ENCODE measurements around the gene MC2R. TPM values are rescaled to one million over a fixed set of nuclear protein-coding genes. Genes with fewer than 3 reads are reported as not detected.

MC2R gene
- total and polyA plus RNA-seq, 2 of the 4 experiments (the other 2 are of a cell fraction), result not detected

GRCh38 chr18:13910501-13910900 is 4.8 kb downstream of the MC2R start:
- Histone ChIP-seq H2AK9ac (replicated peaks; ENCODE audit: low read depth, low read length, poor library complexity) (no peak overlapping the region), H3K9ac (ENCODE audit: low read depth, low read length) (no peak overlapping the region), H3K23ac (ENCODE audit: low read depth, low read length) (no peak overlapping the region), H3K18ac (ENCODE audit: low read depth, low read length) (no peak overlapping the region), H3K27me3 (ENCODE audit: control insufficient read depth, insufficient read depth, low read length) (no peaks in the 10 kb centered on the region), H2BK20ac (ENCODE audit: low read depth, low read length) (no peak overlapping the region), H3K4me2 (ENCODE audit: low read depth, low read length) (no peak overlapping the region), H2BK15ac (ENCODE audit: low read depth, low read length) (no peak overlapping the region), H3K9me1 (ENCODE audit: insufficient read depth, low read length) (no peaks in the 10 kb centered on the region), H3K36me3 (ENCODE audit: control insufficient read depth, insufficient read depth, low read length) (no peaks in the 10 kb centered on the region), H4K5ac (ENCODE audit: low read depth, low read length) (no peak overlapping the region), H3K4me1 (ENCODE audit: control insufficient read depth, insufficient read depth, low read length) (no peaks in the 10 kb centered on the region), H2AFZ (replicated peaks; ENCODE audit: low read length, poor library complexity) (no peak overlapping the region), H4K20me1 (ENCODE audit: insufficient read depth, low read length) (no peaks in the 10 kb centered on the region), H2BK5ac (ENCODE audit: low read depth, low read length, poor library complexity, severe bottlenecking) (no peak overlapping the region), H3K14ac (replicated peaks; ENCODE audit: low read depth, low read length) (no peak overlapping the region), H2AK5ac (ENCODE audit: low read depth, low read length) (no peak overlapping the region), H3K4me3 (ENCODE audit: insufficient read depth, low read depth, low read length) (no peak overlapping the region), H3K79me1 (ENCODE audit: low read depth in 1 of 2, low read length in 2 of 2) (no peaks in the 10 kb centered on the region), H2BK120ac (ENCODE audit: low read depth, low read length) (no peak overlapping the region), H4K8ac (ENCODE audit: low read depth in 2 of 2, low read length in 2 of 2) (no peak overlapping the region), H3K9me3 (ENCODE audit: control insufficient read depth, insufficient read depth, low read length) (peaks cover 19% of the 10 kb centered on the region), H3K4ac (ENCODE audit: low read depth, low read length) (no peak overlapping the region), H3K27ac (ENCODE audit: insufficient read depth, low read length) (no peak overlapping the region), H4K91ac (ENCODE audit: insufficient read depth, low read depth, low read length) (no peak overlapping the region), H3K56ac (ENCODE audit: extremely low read depth, insufficient read depth, low read length) (no peak overlapping the region)
- BruUV-seq (replicated peaks), result no TSS peak
- in situ Hi-C loops (cut with MboI; ENCODE audit: low sequenced_read_pairs), result no loop called here
- intact Hi-C loops (cut with micrococcal nuclease), result no loop called here
- ChIA-PET CTCF (no interaction called here), POLR2A (ENCODE audit: unreplicated experiment) (no interaction called here)
- TF ChIP-seq NFE2L2 (IDR thresholded peaks at IDR 0.05; ENCODE audit: low read depth, low read length) (no peak), BHLHE40 (IDR thresholded peaks at IDR 0.05; ENCODE audit: low read depth, low read length) (no peak), MAZ (IDR thresholded peaks at IDR 0.05; ENCODE audit: borderline replicate concordance, low read depth, low read length) (no peak), POLR2A (IDR thresholded peaks at IDR 0.05; ENCODE audit: low read depth, low read length) (no peak), SMC3 (IDR thresholded peaks at IDR 0.05; ENCODE audit: low read depth, low read length) (no peak), RFX5 (IDR thresholded peaks at IDR 0.05; ENCODE audit: low read depth, low read length) (no peak), RCOR1 (IDR thresholded peaks at IDR 0.05; ENCODE audit: insufficient replicate concordance, low read length) (no peak), RAD21 (IDR thresholded peaks at IDR 0.05; ENCODE audit: low read length) (no peak), MXI1 (IDR thresholded peaks at IDR 0.05; ENCODE audit: borderline replicate concordance, low read depth, low read length) (no peak), MAFK (IDR thresholded peaks at IDR 0.05; ENCODE audit: low read depth, low read length) (no peak)
- TF ChIP-seq, protein P1, sequence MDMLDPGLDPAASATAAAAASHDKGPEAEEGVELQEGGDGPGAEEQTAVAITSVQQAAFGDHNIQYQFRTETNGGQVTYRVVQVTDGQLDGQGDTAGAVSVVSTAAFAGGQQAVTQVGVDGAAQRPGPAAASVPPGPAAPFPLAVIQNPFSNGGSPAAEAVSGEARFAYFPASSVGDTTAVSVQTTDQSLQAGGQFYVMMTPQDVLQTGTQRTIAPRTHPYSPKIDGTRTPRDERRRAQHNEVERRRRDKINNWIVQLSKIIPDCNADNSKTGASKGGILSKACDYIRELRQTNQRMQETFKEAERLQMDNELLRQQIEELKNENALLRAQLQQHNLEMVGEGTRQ (IDR thresholded peaks at IDR 0.05; ENCODE audit: low read depth, low read length), result no peak
- TF ChIP-seq, protein P2, sequence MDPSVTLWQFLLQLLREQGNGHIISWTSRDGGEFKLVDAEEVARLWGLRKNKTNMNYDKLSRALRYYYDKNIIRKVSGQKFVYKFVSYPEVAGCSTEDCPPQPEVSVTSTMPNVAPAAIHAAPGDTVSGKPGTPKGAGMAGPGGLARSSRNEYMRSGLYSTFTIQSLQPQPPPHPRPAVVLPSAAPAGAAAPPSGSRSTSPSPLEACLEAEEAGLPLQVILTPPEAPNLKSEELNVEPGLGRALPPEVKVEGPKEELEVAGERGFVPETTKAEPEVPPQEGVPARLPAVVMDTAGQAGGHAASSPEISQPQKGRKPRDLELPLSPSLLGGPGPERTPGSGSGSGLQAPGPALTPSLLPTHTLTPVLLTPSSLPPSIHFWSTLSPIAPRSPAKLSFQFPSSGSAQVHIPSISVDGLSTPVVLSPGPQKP (IDR thresholded peaks at IDR 0.05; ENCODE audit: borderline replicate concordance, low read depth, low read length), result no peak
- TF ChIP-seq, protein P3, sequence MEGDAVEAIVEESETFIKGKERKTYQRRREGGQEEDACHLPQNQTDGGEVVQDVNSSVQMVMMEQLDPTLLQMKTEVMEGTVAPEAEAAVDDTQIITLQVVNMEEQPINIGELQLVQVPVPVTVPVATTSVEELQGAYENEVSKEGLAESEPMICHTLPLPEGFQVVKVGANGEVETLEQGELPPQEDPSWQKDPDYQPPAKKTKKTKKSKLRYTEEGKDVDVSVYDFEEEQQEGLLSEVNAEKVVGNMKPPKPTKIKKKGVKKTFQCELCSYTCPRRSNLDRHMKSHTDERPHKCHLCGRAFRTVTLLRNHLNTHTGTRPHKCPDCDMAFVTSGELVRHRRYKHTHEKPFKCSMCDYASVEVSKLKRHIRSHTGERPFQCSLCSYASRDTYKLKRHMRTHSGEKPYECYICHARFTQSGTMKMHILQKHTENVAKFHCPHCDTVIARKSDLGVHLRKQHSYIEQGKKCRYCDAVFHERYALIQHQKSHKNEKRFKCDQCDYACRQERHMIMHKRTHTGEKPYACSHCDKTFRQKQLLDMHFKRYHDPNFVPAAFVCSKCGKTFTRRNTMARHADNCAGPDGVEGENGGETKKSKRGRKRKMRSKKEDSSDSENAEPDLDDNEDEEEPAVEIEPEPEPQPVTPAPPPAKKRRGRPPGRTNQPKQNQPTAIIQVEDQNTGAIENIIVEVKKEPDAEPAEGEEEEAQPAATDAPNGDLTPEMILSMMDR (conservative IDR thresholded peaks at IDR 0.05; ENCODE audit: low read depth, low read length), result no peak
- no peak for DNase-seq
- no peak for ATAC-seq (ENCODE audit: low read depth)
- dilution Hi-C loops (cut with HindIII; ENCODE audit: low sequenced_read_pairs, unreplicated experiment), result no loop called here

Measured in IMR-90 (cell line).